Stomach (tissue), 9 donors: Measurements from ENCODE around the gene CPED1. TPM values are rescaled to one million over a fixed set of nuclear protein-coding genes. Genes with fewer than 3 reads are reported as not detected.

Source experiments
- DNase-seq, 2 donors: peaks; one replicate each; pipeline versions ENCODE4 v3.0.0 to v3.0.0-alpha.2; 2013 to 2019
- H3K27ac ChIP-seq, 5 donors: fragments of 200-600 bp in 4 of 5; sonication (generic) in 4 of 5; one replicate each; pipeline ENCODE4 v1.5.1; 2013 to 2019; ENCODE audit warnings: mild to moderate bottlenecking in 1 of 5, moderate library complexity in 1 of 5
- H3K27me3 ChIP-seq, 3 donors: fragments of 200-600 bp; sonication (generic); one replicate each; pipeline ENCODE4 v1.5.1; 2017 to 2019; ENCODE audit warnings: mixed run types in 1 of 3
- H3K36me3 ChIP-seq, 4 donors: fragments of 200-600 bp; sonication (generic); 1 replicate in 3 of 4; 2 replicates in 1 of 4; pipeline ENCODE4 v1.5.1; 2016 to 2019
- H3K4me1 ChIP-seq, 4 donors: fragments of 200-600 bp; sonication (generic); one replicate each; pipeline ENCODE4 v1.5.1; 2016 to 2019
- H3K4me3 ChIP-seq, 4 donors: fragments of 200-600 bp; sonication (generic) in 3 of 4; one replicate each; pipeline ENCODE4 v1.5.1; 2016 to 2019; ENCODE audit warnings: mild to moderate bottlenecking in 1 of 4
- H3K9me3 ChIP-seq, 4 donors: fragments of 200-600 bp; sonication (generic); one replicate each; pipeline ENCODE4 v1.5.1; 2016 to 2019
- EP300 ChIP-seq: sonication (generic); formaldehyde crosslinking; IDR thresholded peaks from one replicate; pipeline ENCODE4 v1.6.1; 2017; ENCODE audit warnings: antibody characterized with exemption
- POLR2A ChIP-seq, 4 donors: fragments of 450-650 bp; IDR thresholded peaks; one replicate each; pipeline ENCODE4 v1.6.1; 2016; ENCODE audit warnings: antibody characterized with exemption in 4 of 4, control low read depth in 2 of 4, mild to moderate bottlenecking in 1 of 4, moderate library complexity in 1 of 4
- POLR2AphosphoS5 ChIP-seq, 3 donors: sonication (generic); formaldehyde crosslinking; IDR thresholded peaks; one replicate each; pipeline ENCODE4 v1.6.1; 2016; ENCODE audit warnings: antibody characterized with exemption in 3 of 3
- WGBS, 5 donors: extraction: QIAGEN DNeasy Blood & Tissue Kit in 3 of 5; methylation state at CpG; one replicate each; pipeline versions ENCODE4 v1.1.5 to v1.1.7; 2013 to 2018; 5-methylcytosine and 5-hydroxymethylcytosine counted together
- intact Hi-C: fragments of 100-400 bp; cut with DNase I; formaldehyde crosslinking; loops from one replicate; pipeline ENCODE4 v1.15.1; 2023; ENCODE audit warnings: low total_unique reads
- polyA plus RNA-seq, 3 donors: library from polyadenylated mRNA; stranded (reverse); fragments of 200-250 nt; gene quantifications; one replicate each; pipeline ENCODE4 v1.2.3, GENCODE V29; 2013
- total RNA-seq, 5 donors: library from RNA; depleted of rRNA; stranded (reverse); fragments of >200 nt; gene quantifications; one replicate each; pipeline versions ENCODE4 v1.1.0 to v1.2.3, GENCODE V29; 2014 to 2016
- TF ChIP-seq, protein P1 (sequence below), 7 experiments: fragments of 450-650 bp in 4 of 7; fragments of 200-600 bp in 3 of 7; sonication (generic) in 3 of 7; IDR thresholded peaks; one replicate each; pipeline ENCODE4 v1.5.1; 2016 to 2019; ENCODE audit warnings: antibody characterized with exemption in 7 of 7, control low read depth in 2 of 7, mild to moderate bottlenecking in 1 of 7
- donor health status: healthy with polysubstance abuse.
- donor health status: Bipolar disorder and iron deficiency.
- donor health status: healthy.

Gene CPED1
- total and polyA plus RNA-seq, 8 donors, result 3.0 to 58.7 (median 15.9) TPM

DNA sequence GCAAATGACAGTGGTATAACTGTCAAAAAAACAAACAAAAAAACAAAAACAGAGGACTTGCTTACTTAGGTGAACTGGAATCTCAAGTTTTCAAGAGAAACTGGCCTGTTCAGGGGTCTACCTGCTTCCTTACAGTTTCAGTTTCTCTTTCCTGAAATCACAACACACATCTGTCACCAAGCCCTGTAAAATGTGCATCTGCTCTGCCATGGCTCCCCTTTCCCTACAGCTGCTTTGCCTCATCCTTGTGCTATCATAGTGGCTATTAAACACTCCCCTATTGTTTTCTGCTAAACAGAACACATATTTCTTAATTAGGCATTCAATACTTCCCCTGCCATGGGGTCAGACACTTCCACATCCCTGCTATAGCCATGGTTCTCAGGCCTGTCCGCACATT is 37.6 kb downstream of the CPED1 start:
- 89 to 98% (median 97%) methylated on average over 1 of the region's 1 CpG for WGBS, 5 donors
- TF ChIP-seq POLR2AphosphoS5 (IDR thresholded peaks at IDR 0.05) (no peak), POLR2A (IDR thresholded peaks at IDR 0.05) (no peak), EP300 (no peak)
- TF ChIP-seq, protein P1, sequence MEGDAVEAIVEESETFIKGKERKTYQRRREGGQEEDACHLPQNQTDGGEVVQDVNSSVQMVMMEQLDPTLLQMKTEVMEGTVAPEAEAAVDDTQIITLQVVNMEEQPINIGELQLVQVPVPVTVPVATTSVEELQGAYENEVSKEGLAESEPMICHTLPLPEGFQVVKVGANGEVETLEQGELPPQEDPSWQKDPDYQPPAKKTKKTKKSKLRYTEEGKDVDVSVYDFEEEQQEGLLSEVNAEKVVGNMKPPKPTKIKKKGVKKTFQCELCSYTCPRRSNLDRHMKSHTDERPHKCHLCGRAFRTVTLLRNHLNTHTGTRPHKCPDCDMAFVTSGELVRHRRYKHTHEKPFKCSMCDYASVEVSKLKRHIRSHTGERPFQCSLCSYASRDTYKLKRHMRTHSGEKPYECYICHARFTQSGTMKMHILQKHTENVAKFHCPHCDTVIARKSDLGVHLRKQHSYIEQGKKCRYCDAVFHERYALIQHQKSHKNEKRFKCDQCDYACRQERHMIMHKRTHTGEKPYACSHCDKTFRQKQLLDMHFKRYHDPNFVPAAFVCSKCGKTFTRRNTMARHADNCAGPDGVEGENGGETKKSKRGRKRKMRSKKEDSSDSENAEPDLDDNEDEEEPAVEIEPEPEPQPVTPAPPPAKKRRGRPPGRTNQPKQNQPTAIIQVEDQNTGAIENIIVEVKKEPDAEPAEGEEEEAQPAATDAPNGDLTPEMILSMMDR (IDR thresholded peaks at IDR 0.05), result no peak
- intact Hi-C loops, result no loop called here
- Histone ChIP-seq H3K4me3 (no peak overlapping the region), H3K36me3 (no peaks in the 10 kb centered on the region), H3K4me1 (peaks cover 0 to 40% (median 18%) of the 10 kb centered on the region in 4 donors), H3K9me3 (no peaks in the 10 kb centered on the region), H3K27ac (peak overlapping the region in 1 of 5 donors; percentile 75), H3K27me3 (no peaks in the 10 kb centered on the region)
- no peak for DNase-seq

DNA sequence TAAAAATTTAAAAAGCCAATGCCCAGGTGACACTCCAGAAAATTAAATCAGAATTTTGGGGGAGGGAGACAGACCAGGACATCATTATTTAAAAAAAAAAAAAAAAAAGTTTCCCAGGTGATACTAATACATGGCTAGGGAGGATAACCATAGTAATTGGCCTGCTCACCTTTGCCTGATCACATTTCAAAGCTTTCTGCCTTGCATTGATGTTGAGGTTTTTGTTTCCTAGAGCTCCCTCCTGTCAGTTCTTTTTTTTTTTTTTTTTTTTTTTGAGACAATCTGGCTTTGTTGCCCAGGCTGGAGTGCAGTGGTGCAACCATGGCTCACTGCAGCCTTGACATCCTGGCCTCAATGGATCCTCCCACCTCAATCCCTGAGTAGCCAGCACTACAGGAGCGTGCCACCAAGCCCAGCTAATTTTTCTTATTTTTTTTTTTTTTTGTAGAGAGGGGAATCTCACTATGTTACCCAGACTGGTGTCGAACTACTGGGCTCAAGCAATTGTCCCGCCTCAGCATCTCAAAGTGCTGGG is 38.1 kb downstream of the CPED1 start:
- no peak for DNase-seq
- Histone ChIP-seq H3K4me3 (no peak overlapping the region), H3K4me1 (peaks cover 0 to 40% (median 18%) of the 10 kb centered on the region in 4 donors), H3K9me3 (no peaks in the 10 kb centered on the region), H3K27ac (peak overlapping the region in 1 of 5 donors; percentile 75), H3K36me3 (no peaks in the 10 kb centered on the region), H3K27me3 (no peaks in the 10 kb centered on the region)
- intact Hi-C loops, result no loop called here
- TF ChIP-seq EP300 (no peak), POLR2A (IDR thresholded peaks at IDR 0.05) (no peak), POLR2AphosphoS5 (IDR thresholded peaks at IDR 0.05) (no peak)
- TF ChIP-seq, protein P1 (IDR thresholded peaks at IDR 0.05), result no peak
- 84 to 97% (median 94%) methylated on average over 3 of the region's 3 CpGs for WGBS, 5 donors

DNA sequence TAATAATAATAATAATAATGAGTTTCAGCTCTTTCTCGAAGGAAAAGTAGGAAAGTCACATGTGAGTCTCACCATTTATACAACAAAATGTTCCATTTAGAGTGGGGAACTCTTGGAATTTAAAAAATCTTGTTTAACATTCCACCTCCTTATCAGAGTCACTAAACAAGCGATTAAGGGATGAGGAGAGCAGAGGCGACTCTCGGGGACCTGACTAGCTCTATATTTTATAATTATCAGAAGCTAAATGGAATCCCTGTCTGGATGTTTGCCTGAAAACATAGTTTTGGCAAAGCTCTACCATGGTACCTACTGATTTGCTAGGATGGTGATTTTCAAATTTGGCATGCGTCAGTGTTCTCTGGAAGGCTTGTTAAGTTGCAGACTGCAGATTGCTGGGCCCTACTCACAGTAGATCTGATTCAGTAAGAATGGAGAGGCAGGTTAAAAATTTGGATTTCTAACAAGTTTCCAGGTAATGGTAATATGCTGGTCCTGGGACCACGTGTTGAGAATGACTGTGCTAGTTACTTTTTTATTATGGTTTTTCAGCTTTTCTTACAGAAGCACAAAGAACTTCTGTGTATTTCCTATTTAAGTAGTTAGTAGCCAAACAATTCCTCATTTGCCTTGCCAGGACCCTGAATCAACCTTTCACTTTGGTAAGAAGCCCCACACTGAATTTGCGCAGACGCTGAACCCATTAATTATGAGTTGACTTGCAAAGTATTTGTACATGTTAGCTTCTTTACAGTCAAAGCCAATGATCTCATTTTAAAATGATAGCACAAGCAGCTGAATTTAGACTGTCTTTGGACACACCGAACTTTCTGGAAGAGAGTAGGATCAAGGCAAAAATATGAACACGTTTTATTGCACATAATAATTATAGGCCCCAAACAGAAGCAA is 39.5 kb downstream of the CPED1 start:
- no peaks in the 10 kb centered on the region for H3K9me3 ChIP-seq
- WGBS, 5 donors, result 40 to 51% (median 43%) methylated on average over 10 of the region's 10 CpGs
- H3K27ac ChIP-seq, result peak overlapping the region in 3 of 5 donors; percentile 4 to 57 (median 29)
- H3K4me1 ChIP-seq, result peaks cover 0 to 45% (median 17%) of the 10 kb centered on the region in 4 donors
- TF ChIP-seq EP300 (no peak), POLR2A (IDR thresholded peaks at IDR 0.05) (no peak), POLR2AphosphoS5 (IDR thresholded peaks at IDR 0.05) (no peak)
- TF ChIP-seq, protein P1 (IDR thresholded peaks at IDR 0.05), result no peak
- peak in 1 of 2 donors; percentile 35 for DNase-seq
- intact Hi-C loops, result no loop called here
- no peaks in the 10 kb centered on the region for H3K27me3 ChIP-seq
- no peak overlapping the region for H3K4me3 ChIP-seq
- H3K36me3 ChIP-seq, result no peaks in the 10 kb centered on the region

DNA sequence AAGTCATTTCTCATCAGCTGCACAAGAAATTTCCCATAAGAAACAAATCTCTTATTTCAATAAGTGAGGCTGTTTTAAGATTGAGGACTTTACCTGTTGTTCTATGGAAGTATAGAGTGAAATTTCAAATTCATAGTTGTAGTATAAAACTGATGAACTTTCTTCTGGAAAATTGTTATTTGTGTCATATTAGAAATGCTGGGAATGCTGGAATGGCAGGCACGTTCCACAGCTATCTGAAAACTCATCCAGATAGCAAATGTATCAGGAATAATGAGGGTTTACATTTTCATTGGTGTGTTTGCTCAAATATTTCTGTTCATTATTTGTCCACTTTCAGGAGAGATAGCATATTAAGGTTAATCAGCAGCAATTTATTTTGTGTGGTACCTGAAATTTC is 40.8 kb downstream of the CPED1 start:
- intact Hi-C loops, result no loop called here
- H3K36me3 ChIP-seq, result no peaks in the 10 kb centered on the region
- no peaks in the 10 kb centered on the region for H3K9me3 ChIP-seq
- no peaks in the 10 kb centered on the region for H3K27me3 ChIP-seq
- peak overlapping the region in 1 of 5 donors; percentile 12 for H3K27ac ChIP-seq
- peaks cover 0 to 37% (median 11%) of the 10 kb centered on the region in 4 donors for H3K4me1 ChIP-seq
- TF ChIP-seq POLR2AphosphoS5 (IDR thresholded peaks at IDR 0.05) (no peak), POLR2A (IDR thresholded peaks at IDR 0.05) (no peak), EP300 (no peak)
- TF ChIP-seq, protein P1 (IDR thresholded peaks at IDR 0.05), result no peak
- 32 to 54% (median 45%) methylated on average over 1 of the region's 1 CpG for WGBS, 5 donors
- DNase-seq, result no peak
- H3K4me3 ChIP-seq, result no peak overlapping the region
